T-helper 2 cell treated with Interferon-gamma antibody and Interleukin-4, amounts not matched to agents 100 ng/mL and 5 ng/mL, for 36 hours (primary cell): ENCODE results near the gene IQSEC1. TPM values are rescaled to one million over a fixed set of nuclear protein-coding genes. Genes with fewer than 3 reads are reported as not detected.

ENCODE experiments used
- intact Hi-C: fragments of 100-400 bp; cut with micrococcal nuclease; formaldehyde crosslinking; loops from one replicate; pipeline ENCODE4 v1.15.1; 2023
- total RNA-seq: library from RNA; stranded (reverse); gene quantifications from 2 replicates; pipeline ENCODE4 v1.2.3, GENCODE V29; 2022

Gene IQSEC1
- total RNA-seq, 1 donor from 2014 or later: 50.3 TPM

DNA sequence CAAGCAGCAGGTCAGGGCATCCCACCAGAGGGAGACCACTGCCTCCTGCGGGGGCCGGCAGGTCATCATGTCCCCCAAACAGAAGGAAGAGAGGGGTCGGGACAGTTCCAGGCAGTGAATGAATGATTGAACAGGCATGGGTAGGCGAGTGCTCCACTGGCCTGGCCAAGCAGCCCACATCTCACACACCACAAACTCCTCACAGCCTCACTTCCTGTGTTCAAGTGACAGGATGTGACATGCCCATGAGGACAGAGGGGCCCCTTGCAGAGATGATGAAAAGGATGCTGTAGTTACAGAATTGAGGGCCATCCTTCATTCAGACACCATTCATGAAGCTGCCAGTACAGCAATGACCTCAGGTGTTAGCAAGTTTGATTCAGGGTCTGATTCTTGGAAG, 3.7 kb downstream of the IQSEC1 start:
- intact Hi-C loops: loop anchor here (1.0 kb wide), 1 partner anchor 53 kb away; no protein-coding TSS in a partner anchor

DNA sequence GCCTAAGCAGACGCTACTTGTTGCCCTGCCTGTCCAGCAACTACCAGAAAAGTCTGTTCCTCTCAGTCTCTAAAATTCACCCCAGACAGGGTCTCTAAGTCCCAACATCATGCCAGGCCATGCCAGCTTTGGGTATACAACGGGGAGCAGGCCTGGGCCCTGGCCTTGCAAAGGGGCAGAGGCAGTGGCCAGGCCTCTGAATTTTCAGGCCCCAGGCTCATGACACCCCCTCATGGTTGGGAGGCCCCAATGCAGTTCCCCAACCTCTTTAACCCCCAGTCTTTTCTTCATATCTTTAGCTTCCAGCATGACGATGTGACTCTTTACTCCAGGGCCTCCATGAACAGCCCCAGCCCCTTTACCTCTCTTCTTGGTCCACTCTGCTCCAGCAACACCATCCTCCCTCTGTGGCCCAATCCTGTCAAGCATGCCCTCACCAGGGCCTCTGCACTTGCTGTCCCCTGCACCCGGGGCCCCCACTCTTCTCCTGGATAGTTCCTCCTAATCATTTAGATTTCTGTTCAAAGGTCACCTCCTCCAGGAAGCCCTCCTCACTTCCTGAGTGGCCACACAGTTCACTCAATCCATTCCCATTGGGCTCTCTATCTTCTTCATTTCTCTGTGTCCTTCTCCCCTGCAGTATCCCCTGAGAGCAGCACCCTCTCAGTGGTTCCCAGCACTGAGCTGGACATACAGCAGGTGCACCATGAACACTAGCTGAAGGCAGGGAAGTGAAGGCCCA, 4.8 kb downstream of the IQSEC1 start:
- intact Hi-C loops: loop anchor here (1.0 kb wide), 1 partner anchor 52 kb away; no protein-coding TSS in a partner anchor

DNA sequence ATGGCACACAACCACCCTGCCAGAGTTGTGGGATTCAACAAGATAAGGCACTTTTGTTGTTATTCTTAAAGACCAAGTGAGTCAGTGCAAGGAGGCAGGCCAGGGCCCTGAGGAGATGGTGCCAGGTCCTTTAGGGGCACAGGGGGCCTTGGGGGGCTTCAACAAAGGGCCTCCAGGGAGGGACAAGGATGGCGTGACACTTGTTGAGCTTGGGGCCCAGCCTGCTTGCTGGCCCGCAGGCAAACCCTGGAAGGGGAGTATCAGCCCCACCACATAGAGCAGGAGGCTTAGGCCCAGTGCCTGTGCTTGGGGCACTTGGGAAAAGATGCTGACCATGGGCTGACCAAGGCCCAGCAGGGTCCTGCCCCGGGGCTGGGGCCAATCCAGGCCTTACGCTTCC, 5.5 kb downstream of the IQSEC1 start:
- intact Hi-C loops: no loop called here

DNA sequence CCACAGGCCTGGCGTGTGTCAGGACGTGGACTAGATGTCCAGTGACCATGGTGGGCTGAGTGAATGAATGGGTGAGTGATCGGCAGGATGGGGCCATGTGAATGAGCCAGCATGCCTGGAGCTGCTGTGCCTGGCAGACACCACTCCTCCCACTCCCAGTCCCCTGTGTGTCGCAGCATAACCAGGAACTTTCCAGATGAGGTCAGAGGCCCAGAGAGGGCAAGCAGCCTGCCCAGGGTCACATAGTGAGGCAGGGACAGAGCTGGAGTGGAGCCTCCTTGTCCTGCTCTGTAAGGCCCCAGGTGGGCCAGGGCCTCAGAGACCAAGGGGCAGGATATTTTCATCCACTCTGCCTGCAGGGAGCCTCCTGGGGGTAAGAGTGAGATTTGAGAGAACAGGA, 6.4 kb downstream of the IQSEC1 start:
- intact Hi-C loops: no loop called here

DNA sequence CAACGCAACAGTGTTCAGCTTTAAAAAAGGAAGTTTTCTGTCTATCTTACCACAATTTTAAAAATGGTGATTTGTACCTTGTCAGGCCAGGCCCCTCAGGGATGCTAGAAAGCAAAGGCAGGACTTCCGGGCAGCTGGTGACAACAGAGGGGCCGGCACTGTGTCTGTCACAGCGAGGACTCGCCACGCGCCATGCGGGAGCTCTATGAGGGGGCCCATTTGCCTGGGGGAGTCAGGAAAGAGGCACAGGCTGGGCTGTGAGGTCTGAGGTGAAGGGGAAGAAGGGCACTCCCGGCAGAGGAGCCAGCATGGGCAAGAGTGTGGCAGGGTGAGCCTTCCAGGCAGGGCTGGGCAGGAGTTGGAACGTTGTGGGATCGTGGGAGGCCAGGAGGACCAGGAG, 7.0 kb downstream of the IQSEC1 start:
- intact Hi-C loops: no loop called here

DNA sequence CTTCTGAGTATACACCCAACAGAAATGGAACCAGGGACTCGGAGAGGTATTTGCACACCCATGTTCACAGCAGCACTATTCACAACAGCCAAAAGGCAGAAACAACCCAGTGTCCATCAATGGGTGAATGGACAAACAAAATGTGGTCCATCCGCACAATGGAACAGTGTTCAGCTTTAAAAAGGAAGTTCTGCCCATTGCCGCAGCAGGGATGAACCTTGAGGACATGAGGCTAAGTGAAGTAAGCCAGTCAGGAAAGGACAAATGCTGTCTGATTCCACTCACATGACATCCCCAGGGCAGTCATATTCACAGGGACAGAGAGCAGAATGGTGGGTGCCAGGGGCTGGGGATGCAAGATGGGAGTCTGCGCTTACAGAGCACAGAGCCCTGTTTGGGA, 7.5 kb downstream of the IQSEC1 start:
- intact Hi-C loops: no loop called here

DNA sequence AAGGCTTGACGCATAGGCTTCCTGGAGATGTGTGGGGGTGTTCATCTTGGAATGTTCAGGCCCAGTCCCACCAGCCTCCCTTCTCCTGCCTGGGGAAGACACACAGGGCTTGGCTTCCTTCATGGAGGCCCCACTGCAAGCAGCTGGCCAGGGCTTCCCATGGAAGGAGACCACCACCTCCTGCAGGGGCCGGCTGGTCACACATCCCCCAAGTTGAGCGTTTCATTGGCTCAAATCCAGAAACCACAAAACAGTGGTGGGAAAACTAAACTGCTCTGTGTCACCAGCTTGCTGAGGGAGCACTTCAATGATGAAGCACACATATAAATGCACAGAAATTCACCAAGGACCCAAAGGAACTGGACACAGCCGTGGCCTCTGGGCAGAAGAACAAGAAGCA, 8.3 kb downstream of the IQSEC1 start:
- intact Hi-C loops: no loop called here

DNA sequence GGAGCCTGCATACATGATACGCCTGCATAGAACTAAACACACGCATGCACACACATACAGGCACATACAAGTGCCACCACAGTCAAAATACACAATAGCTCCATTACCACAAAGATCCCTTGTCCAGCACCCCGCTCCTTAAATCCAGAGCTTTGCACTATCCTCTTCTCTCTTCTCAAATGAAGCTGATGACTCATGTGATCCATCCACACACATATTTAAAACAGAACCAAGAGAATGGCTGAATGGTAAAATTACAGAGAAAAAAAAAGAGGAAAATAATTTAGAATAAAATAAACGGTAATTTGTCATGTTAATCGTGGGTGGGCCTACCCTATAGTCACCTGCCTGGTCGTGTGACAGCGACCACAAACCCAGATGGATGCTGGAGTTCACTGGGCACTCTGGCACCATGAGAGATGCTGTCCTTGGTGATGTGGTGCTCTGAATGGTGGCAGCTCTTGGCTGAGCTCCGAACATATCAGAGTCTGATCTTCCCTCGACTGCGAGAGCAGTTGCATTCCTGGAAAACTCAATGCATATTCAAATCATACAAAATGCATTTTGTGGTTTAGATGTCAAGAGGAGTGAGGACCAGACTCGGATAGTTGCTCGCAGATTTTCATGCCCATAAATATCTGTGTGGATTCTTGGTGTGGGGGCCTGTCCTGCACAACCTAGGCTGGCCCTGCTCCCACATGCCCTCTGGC, 8.9 kb downstream of the IQSEC1 start:
- intact Hi-C loops: no loop called here

DNA sequence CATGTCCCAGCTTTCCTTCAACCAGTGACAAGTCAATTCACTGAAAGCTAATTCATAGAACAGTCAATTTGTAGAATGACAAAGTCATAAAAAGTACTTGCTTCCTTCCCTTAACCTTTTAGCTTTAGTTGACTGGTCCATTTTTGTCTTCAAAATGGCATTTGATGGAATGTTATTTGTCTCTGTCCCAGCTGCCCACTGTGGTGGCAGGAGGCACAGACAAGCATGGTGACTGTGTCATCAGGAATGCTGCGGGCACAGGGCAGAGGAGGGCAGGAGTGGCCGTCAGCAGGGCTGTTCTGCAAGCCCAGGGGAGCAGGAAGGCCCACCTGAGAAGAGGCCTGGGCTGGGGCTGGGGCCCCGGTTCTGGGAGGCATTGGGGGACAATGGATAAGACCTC, 10.0 kb downstream of the IQSEC1 start:
- intact Hi-C loops: no loop called here

DNA sequence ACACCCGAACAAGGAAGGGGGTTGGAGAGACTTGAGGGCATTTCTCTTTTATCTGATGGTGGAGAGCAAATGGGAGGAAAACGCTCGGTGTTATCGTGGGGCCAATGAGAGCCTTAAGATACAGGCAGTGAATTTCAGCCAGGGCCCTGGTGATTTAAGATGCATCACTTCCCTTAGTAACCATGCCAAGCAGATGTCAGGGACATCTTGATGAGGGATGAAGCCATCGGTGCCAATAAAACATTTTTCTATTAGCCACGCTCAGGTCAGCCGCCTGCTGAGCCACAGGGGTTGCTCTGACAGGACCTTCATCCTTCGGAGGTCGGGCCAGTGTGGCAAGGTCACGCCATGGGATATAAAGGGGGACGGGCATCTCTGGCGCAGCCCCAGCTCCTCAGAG, 10.6 kb downstream of the IQSEC1 start:
- intact Hi-C loops: no loop called here

DNA sequence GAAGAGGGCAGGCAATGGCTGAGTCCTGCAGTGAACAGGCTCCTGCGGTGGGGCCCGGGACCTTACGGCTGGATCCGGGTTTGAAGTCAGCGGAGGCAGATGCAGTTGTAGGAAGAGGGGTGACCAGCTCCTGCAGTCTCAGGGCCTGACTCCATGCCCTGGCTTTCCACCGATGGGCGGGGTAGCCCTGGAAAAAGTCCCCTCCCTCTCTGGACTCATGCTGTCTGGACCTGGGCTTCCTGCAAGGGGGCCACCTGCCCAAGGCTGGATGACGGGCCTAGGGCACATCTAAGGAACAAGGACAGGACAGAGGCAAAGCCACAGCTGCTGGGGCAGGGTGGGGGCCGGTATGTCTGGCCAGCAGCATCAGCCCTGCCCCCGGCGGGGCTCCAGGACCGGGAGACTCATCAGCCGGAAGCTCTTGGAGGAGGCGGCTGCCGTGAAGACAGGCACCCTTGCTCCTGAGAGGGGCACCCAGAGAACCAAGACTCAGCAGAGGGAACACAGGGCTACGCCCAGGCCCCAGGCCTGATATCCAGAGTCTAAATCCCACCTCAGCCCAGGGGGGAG, 12.8 kb downstream of the IQSEC1 start:
- intact Hi-C loops: no loop called here

DNA sequence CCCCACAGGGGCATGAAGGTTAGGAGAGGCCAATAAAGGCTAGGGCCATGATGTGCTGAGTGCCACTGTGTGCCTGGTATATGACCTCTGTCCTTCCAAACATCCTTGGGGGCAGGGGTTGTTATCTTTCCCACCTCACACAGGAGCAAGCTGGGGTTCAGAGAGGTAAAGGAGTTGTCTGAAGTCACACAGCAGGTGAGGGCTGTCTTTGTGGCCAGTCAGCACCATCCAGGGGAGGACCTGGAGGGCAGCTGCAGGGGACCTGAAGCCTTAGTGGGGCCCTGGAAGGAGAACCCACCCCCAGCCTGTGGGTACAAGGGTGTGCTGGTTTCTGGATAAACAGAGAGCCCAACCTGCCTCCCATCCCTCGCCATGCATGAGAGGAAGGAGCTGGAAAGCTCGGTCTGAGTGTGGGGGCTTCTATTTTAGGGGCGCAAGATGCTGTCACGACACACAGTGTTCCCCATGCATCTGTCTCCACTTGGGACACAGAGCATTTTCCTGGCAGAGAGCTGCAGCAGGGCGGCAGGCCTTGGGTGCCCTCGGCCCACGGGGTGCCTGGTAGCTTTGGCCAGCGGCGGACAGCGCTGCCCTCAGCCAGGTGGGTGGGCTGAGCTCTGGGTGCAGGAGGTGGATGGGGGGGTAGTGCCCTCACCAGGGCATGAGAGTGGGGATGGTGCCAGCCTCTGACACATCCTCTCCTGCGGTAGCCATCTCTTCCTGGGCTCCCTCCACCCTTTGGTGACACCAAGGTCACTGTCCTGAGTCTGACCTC, 14.7 kb downstream of the IQSEC1 start:
- intact Hi-C loops: no loop called here

DNA sequence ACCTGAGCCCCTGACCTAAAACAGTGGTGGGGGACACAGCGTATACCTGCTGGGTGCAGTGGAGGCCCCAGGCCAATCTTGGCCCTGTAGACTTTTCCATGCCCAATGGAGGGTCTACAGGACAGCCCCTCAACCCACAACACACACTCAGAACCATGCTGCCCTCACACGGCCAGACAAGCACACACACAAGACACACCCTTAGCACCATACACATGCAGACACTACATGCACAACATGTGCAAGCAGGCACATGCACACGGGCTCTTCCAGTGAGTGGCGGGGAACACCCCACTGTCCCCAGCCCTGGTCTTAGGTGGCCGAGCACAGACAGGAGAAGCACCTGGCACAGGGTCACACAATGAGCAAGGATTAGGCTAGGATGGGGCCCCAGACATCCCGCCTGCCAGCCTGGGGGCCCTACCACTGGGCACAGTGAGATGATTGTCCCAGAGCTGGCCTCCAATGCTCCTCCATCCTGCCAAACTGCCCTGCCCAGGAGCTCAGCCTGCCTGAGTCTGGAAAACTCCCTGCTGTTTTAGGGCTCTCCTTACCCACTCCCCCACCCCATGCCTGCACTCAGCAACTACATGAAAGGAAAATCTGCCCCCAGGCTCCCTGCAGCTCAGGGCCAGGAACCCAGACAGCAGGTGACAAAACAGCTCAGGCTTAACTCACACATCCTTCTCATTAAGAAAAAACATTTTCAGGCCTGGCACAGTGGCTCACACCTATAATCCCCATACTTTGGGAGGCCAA, 15.8 kb downstream of the IQSEC1 start:
- intact Hi-C loops: no loop called here

DNA sequence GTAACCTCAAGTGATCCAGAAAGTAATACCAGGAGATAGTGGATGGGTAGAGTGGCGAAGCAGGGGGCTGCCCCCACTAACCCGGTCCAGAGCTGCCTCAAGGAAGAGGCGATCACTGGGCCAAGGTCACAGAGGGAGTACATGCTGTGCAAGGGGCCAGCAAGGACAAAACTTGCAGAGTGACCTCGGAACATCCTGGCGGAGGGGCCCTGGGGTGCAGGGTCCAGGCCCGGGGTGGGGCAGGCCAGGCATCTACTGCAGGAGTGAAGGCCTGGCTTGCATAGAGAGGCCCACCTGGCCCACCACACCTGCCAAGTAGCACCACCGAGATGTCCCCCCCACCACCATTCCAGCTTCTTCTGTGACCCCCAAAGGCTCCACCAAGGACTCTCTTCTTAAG, 17.6 kb downstream of the IQSEC1 start:
- intact Hi-C loops: no loop called here

DNA sequence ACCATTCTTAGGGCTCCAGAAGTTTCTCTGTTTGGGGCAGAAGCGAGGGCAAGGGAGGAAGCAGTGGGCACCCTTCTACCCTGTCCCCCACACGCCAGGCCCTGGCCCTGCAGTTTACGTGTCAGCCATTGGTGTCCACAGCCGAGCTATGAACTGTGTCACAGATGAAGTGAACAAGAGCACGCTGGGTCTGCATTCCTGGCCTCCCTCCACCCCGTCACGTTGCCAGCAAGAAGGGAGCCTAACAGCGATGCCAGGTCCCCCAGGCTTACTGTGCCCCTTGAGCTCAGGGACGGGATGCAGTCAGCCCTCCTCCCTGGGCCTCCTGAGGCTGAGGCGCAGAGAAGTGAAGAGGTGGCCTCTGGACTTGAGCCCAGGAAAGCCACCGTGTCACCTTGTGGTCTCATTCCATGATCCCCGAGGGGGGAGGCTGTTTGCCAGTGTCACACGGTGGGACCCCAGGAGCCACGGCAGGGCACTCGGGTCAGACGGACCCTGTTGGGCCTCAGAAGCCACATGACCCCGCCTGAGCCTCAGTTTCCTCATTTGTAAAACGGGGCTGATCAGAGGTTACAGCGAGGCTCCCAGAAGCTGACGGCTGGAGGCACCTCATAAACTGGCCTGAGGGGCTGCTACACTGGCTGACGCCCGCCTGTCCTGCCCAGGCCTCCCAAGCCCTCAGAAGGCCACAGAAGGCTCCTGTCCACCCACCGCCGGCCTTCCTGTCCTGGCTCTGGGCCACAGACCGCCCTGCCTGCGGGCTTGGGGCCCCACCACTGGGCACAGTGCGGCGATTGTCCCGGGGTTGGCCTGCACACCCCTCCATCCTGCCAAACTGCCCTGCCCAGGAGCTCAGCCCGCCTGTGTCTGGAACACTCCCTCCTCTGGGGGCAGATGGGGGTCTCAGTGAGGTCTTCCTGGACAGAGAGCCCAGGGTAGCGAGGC, 18.6 kb downstream of the IQSEC1 start:
- intact Hi-C loops: no loop called here

DNA sequence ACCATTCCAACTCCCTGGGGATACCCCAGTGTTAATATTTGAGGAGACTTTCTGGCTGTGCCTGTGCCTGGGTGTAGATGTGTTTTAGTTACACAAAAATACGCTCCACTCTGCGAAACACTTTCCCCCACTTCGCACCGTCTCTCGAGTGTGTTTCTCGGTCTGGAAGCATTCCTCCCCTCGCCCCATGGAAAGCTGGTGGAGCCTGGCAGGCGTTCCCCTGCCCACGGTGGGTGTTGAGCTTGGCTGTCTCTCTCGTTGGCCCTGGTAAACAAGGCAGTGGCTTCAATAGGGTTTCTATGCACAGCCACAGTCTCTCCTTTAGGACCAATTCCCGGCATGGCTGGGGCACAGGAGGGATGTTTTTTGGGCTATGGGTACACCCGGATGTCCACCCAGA, 19.3 kb downstream of the IQSEC1 start:
- intact Hi-C loops: no loop called here

DNA sequence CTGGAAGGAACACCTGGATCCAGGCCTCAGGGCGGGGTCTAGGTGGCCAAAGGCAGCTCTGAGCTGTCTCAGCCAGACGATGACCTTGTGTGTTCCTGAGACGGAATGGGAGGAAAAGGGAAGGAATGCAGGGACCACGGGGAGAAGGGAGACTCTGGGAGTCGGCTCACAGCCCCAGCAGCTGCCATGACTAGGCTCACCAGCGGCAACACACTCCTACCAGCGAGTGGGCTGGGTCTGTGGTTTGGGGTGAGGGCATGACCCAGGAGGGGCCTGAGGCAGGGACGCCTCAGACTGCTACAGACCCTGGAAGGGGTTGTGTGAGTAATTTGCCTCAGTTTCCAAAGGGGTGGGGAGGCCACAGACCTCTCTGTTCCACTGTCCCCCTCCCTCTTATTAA, 19.8 kb downstream of the IQSEC1 start:
- intact Hi-C loops: no loop called here

DNA sequence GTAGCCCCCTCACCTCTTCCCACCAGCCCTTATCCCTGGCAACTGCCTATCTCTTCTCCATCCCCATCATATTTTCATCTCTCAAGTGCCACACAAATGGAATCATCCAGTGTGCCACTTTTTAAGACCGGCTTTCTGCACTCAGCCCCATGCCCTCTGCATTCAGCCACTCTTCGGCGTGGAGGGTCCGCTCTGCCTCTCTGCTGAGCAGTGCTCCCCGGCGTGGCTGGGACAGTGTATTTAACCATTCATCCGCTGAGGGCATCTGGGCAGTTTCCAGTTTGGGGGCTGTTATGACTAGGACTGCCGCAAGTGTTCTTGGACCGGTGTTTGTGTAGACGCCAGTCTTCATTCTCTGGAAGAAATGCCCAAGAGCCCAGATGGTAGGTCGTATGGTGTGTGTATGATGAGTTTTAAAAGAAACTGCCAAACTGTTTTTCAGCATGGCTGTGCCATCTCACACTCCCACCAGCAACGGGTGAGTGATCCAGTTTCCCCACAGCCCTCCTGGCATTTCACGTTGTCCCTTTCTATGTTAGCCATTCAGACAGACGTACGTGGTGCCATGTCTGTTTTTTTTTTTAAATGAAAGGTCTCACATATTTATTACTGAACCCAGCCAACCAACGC, 20.9 kb downstream of the IQSEC1 start:
- intact Hi-C loops: no loop called here

DNA sequence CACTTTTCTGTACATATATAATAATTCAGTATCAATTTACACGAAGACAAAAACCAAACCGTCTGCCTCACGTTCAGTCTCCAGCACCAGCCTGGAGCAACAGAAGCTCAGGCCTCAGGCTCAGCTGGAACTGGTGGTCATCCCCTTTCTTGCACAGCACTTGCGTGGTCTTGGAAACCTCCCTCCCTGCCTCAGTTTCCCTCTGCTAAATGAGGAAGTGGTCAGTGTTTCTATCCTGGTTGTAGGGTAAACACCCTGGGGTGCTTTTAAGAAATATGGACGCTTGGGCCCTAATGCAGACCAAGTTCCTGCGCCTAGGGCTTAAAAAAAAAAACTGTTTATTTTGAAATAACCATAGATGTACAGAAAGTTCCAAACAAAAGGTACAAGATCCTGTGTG, 21.6 kb downstream of the IQSEC1 start:
- intact Hi-C loops: no loop called here

DNA sequence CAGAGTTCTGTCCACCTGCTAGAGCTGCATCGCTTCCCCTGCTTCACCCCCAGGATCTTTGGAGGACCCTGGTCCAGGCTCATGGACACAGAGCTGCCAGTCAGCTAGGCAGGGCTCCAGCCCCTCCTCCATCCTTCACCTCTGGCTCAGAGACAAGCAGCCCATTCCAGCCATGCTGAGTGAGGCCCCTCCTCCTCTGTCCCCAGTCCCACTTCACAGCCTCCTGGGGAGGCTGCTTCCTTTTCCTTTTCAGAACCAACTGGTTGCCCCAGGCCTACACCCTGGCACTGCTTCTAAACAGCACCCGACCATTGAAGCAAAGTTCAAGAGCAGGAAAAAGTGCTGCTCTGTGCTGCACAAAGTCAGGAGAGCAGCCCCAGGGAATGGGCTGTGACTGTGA, 22.2 kb downstream of the IQSEC1 start:
- intact Hi-C loops: no loop called here
